Ishikawa (cell line): Measurements from ENCODE around the gene MUC5AC.

Experiments
- CEBPB ChIP-seq: IDR thresholded peaks from 2 replicates; pipeline ENCODE4 v1.6.1; 2012
- EP300 ChIP-seq: IDR thresholded peaks from 2 replicates; pipeline ENCODE4 v1.6.1; 2012; ENCODE audit warnings: borderline replicate concordance
- FOXM1 ChIP-seq: IDR thresholded peaks from 2 replicates; pipeline ENCODE4 v1.6.1; 2012; ENCODE audit warnings: low read depth, borderline replicate concordance
- NFIC ChIP-seq: IDR thresholded peaks from 2 replicates; pipeline ENCODE4 v1.6.1; 2012
- RAD21 ChIP-seq: IDR thresholded peaks from 2 replicates; pipeline ENCODE4 v1.6.1; 2012; ENCODE audit warnings: low read depth
- TEAD4 ChIP-seq: IDR thresholded peaks from 2 replicates; pipeline ENCODE4 v1.6.1; 2012
- YY1 ChIP-seq: IDR thresholded peaks from 2 replicates; pipeline ENCODE4 v1.6.1; 2012; ENCODE audit warnings: low read depth
- ZBTB7A ChIP-seq: IDR thresholded peaks from 2 replicates; pipeline ENCODE4 v1.6.1; 2012; ENCODE audit warnings: low read depth

- TF ChIP-seq ZBTB7A, result no peak
- TF ChIP-seq RAD21, result no peak
- TF ChIP-seq FOXM1, result no peak
- TF ChIP-seq TEAD4, result no peak
- no peak for TF ChIP-seq YY1
- no peak for TF ChIP-seq EP300
- no peak for TF ChIP-seq NFIC
- no peak for TF ChIP-seq CEBPB
These were observed 20.0 kb downstream of the MUC5AC start for GRCh38 chr11:1177771-1178090.
